ENCODE results near the gene PPP2R2B.

PPP2R2B gene

DNA sequence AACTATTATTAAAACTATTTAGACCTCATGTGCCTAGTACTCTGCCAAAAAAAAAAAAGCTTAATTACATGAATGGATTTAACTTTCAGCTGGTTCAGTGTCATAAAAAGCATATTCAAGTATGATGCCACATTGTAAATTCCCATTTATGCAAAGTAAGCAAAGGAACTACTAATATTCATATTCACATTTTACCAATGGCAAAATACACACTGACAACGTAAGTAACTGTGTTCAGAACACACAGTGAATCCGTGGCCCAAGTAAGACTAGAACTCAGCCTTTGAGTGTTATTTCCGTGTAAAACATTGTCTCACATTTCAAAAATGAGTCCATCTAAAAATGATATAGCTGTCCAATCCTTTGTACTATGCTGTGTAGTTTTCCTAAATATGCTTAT lies 56.8 kb downstream of the PPP2R2B start:
- DNase-seq: no peak

- no peak for DNase-seq
Observed at GRCh38 chr5:146820987-146821386, 57.6 kb downstream of the PPP2R2B start.

GRCh38 chr5:146818822-146819221 lies 59.7 kb downstream of the PPP2R2B start:
- no peak for DNase-seq

- DNase-seq: no peak
Observed at GRCh38 chr5:146817973-146818372, 60.6 kb downstream of the PPP2R2B start.

GRCh38 chr5:146816775-146817387 lies 61.7 kb downstream of the PPP2R2B start:
- no peak for DNase-seq

DNA sequence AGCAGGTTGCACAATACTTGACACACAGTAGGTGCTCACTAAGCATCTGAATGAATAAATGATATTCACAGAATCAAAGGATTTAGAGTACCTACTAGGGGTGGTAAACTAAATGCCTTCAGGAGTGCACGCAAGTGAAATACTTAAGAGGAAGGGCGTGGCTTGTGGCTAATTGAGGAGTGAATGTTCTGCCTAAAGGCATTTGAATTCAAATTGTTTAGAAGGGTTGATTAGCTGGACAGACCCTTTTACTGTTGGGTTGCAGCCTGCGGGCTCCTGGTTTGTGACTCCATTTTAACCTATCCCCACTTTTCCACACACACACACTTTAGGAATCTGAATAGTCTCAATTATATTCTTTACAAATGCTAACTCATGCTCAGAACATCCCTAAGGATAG lies 63.1 kb downstream of the PPP2R2B start:
- DNase-seq: no peak

GRCh38 chr5:146813346-146814157 lies 65.0 kb downstream of the PPP2R2B start:
- no peak for DNase-seq

DNA sequence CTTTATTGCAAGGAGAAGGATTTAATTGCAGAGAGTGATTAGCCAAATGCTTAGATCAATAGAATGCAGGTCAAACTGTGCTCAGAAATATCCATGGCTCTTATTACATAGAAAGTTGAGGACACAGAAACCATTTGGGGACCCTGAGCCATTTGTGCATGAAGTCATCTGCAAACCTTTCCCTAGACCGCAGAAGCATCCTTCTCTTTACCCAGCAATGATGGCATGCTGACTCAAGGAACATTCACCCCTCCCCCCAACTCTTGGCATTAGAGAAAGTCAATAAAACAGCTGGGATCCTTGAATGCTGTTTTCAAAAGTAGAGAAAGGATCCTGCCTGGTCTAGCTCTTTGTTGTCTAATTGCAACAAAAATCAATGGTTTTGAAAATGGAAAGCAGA lies 73.5 kb downstream of the PPP2R2B start:
- DNase-seq: no peak

- no peak for DNase-seq
Observed at GRCh38 chr5:146802945-146803522, 75.5 kb downstream of the PPP2R2B start.

DNA sequence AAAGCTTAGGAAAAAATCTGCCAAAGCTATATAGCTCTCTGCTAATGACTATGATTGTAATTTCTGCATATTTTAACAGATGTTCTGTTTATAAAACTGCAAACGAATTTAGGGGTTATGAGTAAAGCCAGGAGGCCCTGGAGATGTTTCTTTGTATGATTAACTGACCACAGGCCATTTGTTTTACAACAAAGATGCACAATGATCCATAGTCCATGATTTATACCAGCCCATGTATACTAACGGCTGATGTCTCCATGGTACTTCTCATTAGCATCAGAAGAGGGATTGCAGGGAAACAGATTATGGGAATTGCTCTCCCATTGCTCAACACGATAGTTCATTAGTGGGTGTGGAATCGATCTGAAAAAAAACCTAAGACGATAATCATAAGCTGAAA lies 78.9 kb downstream of the PPP2R2B start:
- no peak for DNase-seq

- no peak for DNase-seq
Observed at GRCh38 chr5:146799231-146799630, 79.3 kb downstream of the PPP2R2B start.

- DNase-seq: no peak
Observed at GRCh38 chr5:146797658-146798057, 80.9 kb downstream of the PPP2R2B start.

DNA sequence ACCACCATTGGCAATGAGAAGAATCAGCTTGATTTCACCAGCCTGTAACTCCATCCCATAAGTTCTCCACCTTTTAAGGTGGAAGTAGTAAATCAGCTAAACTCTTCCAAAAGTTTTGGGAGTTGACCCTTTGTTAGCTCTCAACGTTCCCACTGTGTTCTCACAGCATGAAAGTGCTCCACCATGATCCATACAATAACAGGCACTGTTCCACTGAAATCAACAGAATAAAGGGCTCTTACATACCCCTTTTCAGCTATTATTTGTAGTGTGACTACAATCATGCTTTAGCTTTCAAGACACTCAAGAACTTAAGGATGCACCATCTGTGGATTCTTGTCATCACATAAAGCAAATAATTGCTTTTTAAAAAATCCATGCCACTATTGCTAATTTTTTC lies 81.6 kb downstream of the PPP2R2B start:
- no peak for DNase-seq

GRCh38 chr5:146796144-146796543 lies 82.4 kb downstream of the PPP2R2B start:
- no peak for DNase-seq

- no peak for DNase-seq
Observed at GRCh38 chr5:146794326-146795029, 84.1 kb downstream of the PPP2R2B start.

DNA sequence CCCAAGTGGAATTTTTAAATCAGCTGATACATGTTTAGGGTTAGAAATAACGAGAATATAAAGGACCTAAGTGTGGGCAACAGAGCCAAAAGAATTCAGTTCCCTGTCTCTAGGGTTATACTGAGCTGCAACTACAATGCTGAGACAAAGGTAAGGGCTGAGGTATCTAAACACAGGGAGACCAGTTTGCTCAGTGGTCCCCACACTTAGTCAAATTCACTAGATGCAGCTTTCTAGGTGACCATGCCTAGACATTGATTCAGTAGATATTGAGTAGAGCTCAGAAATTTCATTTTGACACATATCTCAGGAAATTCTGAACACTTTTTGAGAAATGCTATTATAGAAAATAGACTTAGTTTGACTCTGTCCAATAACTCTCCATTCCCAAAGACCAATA lies 84.8 kb downstream of the PPP2R2B start:
- DNase-seq: no peak

- no peak for DNase-seq
Observed at GRCh38 chr5:146791471-146791870, 87.1 kb downstream of the PPP2R2B start.

GRCh38 chr5:146789712-146790653 lies 88.6 kb downstream of the PPP2R2B start:
- no peak for DNase-seq

DNA sequence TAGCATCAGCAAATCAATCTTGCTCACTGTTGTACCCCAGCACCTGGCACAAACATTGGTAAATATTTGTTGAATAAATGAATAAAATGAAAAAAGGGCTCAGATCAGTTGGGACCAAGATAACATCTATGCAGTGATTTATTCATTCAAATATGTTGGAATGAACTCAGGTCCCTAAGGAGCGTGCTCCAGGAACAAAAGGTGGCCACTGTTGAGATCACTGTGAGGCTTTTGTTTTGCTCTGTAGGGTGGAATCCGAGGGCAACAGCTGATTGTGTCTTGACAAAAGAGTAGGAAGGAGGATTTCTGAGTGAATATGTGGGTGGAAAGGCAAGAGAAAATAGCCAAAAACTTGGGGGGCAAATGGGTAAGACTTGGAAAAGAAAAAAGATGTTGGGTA lies 89.7 kb downstream of the PPP2R2B start:
- no peak for DNase-seq

DNA sequence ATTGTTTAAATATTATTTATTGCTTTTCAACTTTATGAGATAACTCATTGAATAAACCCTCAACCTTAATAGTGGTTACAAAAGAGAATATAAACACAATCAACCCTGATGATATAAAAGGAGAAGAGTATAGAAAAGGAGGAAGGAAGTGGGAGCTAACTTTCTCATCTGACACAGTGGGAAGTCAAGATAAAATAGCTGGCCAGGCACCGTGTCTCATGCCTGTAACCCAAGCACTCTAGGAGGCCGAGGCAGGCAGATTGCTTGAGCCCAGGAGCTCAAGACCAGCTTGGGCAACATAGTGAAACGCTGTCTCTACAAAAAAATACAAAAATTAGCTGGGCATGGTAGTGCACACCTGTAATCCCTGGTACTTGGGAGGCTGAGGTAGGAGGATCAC lies 93.5 kb downstream of the PPP2R2B start:
- DNase-seq: no peak

DNA sequence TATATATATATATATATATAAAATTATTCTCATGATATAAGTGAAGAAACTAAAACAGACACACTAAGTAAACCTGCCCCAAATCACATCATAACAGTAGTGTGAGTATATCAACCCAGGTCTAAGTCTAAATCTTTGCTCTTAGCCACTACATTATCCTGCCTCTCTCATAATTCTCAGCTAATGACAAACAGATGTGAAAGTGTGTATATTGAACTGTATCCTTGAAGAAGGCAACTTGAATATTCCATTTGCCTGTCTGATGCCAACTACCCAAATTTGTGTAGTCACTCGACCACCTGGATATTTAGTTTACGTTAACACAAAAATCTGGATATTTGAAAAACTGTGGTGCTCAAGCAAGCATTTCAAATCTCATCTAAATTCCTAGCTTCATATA lies 97.4 kb downstream of the PPP2R2B start:
- DNase-seq: no peak

DNA sequence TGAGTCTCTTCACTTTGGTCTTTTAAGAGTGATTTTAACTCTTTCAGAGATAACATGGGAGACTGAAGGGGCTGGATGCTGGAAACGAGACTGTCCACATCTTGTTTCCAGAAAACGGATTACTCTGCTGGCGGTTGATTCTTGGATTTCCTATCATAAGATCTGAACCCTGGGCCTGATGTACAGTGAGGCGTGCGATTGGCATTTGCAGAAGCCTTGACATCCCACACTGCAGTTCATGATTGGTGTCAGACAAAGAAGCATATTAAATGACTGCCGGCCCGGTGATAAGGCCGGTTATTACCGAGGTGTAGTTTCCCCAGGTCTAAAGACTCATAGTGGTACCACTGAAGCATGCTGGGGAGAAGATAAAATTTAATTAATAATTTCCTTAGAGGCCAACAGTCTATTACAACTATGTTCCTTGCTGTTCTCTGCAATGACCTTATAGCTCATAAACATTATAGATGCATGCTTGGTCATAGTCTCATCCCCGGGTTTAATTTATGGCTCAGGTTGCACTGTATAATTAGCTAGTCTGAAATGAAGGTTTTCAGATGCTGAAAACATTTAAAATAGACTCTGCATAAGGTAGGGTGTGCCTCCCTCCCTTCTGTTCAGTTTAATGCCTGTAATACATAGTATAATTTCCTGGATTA lies 99.2 kb downstream of the PPP2R2B start:
- no peak for DNase-seq

Measured in CD4-positive, alpha-beta T cell treated with Interferon gamma for 1 hour (primary cell).